CD4-positive, alpha-beta T cell (primary cell): ENCODE results near the gene RNF223. TPM values are rescaled to one million over a fixed set of nuclear protein-coding genes. Genes with fewer than 3 reads are reported as not detected.

Experiments
- ATAC-seq: fragments of 200-7000 bp; cut with Tn5 transposase; one replicate; pipeline ENCODE4 v1.10.0; 2022; ENCODE audit warnings: mild to moderate bottlenecking; ENCODE audit not compliant: poor library complexity
- CTCF ChIA-PET: fragments of 350-600 bp; sonication (Branson Sonifier 250); formaldehyde crosslinking; loops from one replicate; lab custom pipeline; 2021; ENCODE audit warnings: antibody characterized with exemption, inconsistent platforms; lab: Charles Lee
- POLR2A ChIA-PET: fragments of 350-600 bp; sonication (Branson Sonifier 250); formaldehyde crosslinking; loops from one replicate; lab custom pipeline; 2021; ENCODE audit warnings: antibody characterized with exemption, inconsistent platforms; lab: Charles Lee
- DNase-seq, 14 experiments: peaks; one replicate each; pipeline ENCODE4 v3.0.0-alpha.2; 2013 to 2020; ENCODE audit warnings: mixed read lengths in 2 of 14
- H3K27ac ChIP-seq, 2 donors: one replicate each; pipeline versions ENCODE4 v1.5.1 to v1.7.0; 2013; ENCODE audit warnings: low read length in 2 of 2, low read depth in 1 of 2, mild to moderate bottlenecking in 1 of 2
- H3K27me3 ChIP-seq, 2 experiments: 1 replicate in 1 of 2; 2 replicates in 1 of 2; pipeline versions ENCODE4 v1.6.1 to v1.7.0; 2013; ENCODE audit warnings: low read length in 2 of 2, control low read depth in 1 of 2, mild to moderate bottlenecking in 1 of 2, moderate library complexity in 1 of 2; ENCODE audit not compliant: insufficient read depth in 2 of 2, control insufficient read depth in 1 of 2
- H3K36me3 ChIP-seq: one replicate; pipeline ENCODE4 v1.6.1; 2013; ENCODE audit warnings: low read length, control low read depth; ENCODE audit not compliant: insufficient read depth
- H3K4me1 ChIP-seq: one replicate; pipeline ENCODE4 v1.6.1; 2013; ENCODE audit warnings: low read length, control low read depth; ENCODE audit not compliant: insufficient read depth
- H3K4me3 ChIP-seq: one replicate; pipeline ENCODE4 v1.5.1; 2013; ENCODE audit warnings: mild to moderate bottlenecking, low read length, moderate library complexity
- H3K9me3 ChIP-seq, 2 experiments: 1 replicate in 1 of 2; 2 replicates in 1 of 2; pipeline versions ENCODE4 v1.6.1 to v1.7.0; 2013; ENCODE audit warnings: low read length in 2 of 2, mild to moderate bottlenecking in 2 of 2, control low read depth in 1 of 2, moderate library complexity in 1 of 2; ENCODE audit not compliant: control insufficient read depth in 1 of 2, insufficient read depth in 1 of 2
- H3K27ac Mint-ChIP-seq: one replicate; pipeline ENCODE4 v1.8.0; 2020; ENCODE audit warnings: mixed read lengths
- H3K27me3 Mint-ChIP-seq: one replicate; pipeline ENCODE4 v1.8.0; 2021; ENCODE audit warnings: mixed read lengths
- H3K36me3 Mint-ChIP-seq: one replicate; pipeline ENCODE4 v1.8.0; 2021; ENCODE audit warnings: low read depth, mixed read lengths
- H3K4me1 Mint-ChIP-seq: one replicate; pipeline ENCODE4 v1.8.0; 2021; ENCODE audit warnings: low read depth, mixed read lengths
- H3K4me3 Mint-ChIP-seq: one replicate; pipeline ENCODE4 v1.8.0; 2020; ENCODE audit warnings: mild to moderate bottlenecking, mixed read lengths
- H3K9me3 Mint-ChIP-seq: one replicate; pipeline ENCODE4 v1.8.0; 2020; ENCODE audit warnings: mixed read lengths
- CTCF ChIP-seq: fragments of 200-600 bp; IDR thresholded peaks from one replicate; pipeline ENCODE4 v1.8.0; 2022; ENCODE audit warnings: antibody characterized with exemption, mild to moderate bottlenecking
- intact Hi-C, 2 experiments: fragments of 100-400 bp; cut with DNase I in 1 of 2; cut with micrococcal nuclease in 1 of 2; formaldehyde crosslinking; loops; one replicate each; pipeline versions ENCODE4 v1.15.1 to v1.9.0; 2023 to 2025; cut with DNase I, micrococcal nuclease
- total RNA-seq, 174 experiments: library from RNA in 2 of 174; stranded (reverse) in 2 of 174; gene quantifications; one replicate each; pipeline ENCODE4 v1.2.3 and lab custom pipeline; 2021 to 2026

Gene RNF223
- total RNA-seq, 2 experiments from 2014 or later, result not detected

- no peak overlapping the region for H3K4me3 ChIP-seq
- Mint-ChIP-seq H3K36me3 (no peaks in the 10 kb centered on the region), H3K9me3 (no peaks in the 10 kb centered on the region), H3K4me1 (no peaks in the 10 kb centered on the region), H3K27me3 (peaks cover 6% of the 10 kb centered on the region), H3K4me3 (peak overlapping the region; percentile 38), H3K27ac (no peak overlapping the region)
- peaks cover 18% of the 10 kb centered on the region for H3K4me1 ChIP-seq
- intact Hi-C loops, result no loop called here
- CTCF ChIA-PET, result no interaction called here
- POLR2A ChIA-PET, result no interaction called here
- no peaks in the 10 kb centered on the region for H3K36me3 ChIP-seq
- H3K9me3 ChIP-seq, result peaks cover 0 to 15% of the 10 kb centered on the region in 2 experiments
- no peak for TF ChIP-seq CTCF
- DNase-seq (no peak), ATAC-seq (no peak)
- peaks cover 16 to 21% of the 10 kb centered on the region in 2 experiments for H3K27me3 ChIP-seq
- H3K27ac ChIP-seq, result no peak overlapping the region
These were observed 2.4 kb downstream of the RNF223 start for GRCh38 chr1:1071486-1072298.

- peak in 3 of 14 experiments; percentile 12 to 68 (median 53) for DNase-seq
- H3K27me3 Mint-ChIP-seq, result peaks cover 6% of the 10 kb centered on the region
- Histone ChIP-seq H3K4me1 (peaks cover 18% of the 10 kb centered on the region), H3K4me3 (no peak overlapping the region), H3K27me3 (peaks cover 13 to 16% of the 10 kb centered on the region in 2 experiments), H3K27ac (no peak overlapping the region), H3K36me3 (no peaks in the 10 kb centered on the region), H3K9me3 (peaks cover 0 to 12% of the 10 kb centered on the region in 2 experiments)
- POLR2A ChIA-PET, result no interaction called here
- intact Hi-C loops, result loop anchor here (1.0 to 10.0 kb wide), 5 partner anchors 29 to 165 kb away; partner anchors contain the start of gene C1orf159 (in 1 of the 2)
- CTCF ChIA-PET, result no interaction called here
- peak overlapping the region; percentile 63 for H3K4me3 Mint-ChIP-seq
- no peaks in the 10 kb centered on the region for H3K36me3 Mint-ChIP-seq
- H3K9me3 Mint-ChIP-seq, result no peaks in the 10 kb centered on the region
- no peak for TF ChIP-seq CTCF
- H3K27ac Mint-ChIP-seq, result no peak overlapping the region
- no peak for ATAC-seq
- no peaks in the 10 kb centered on the region for H3K4me1 Mint-ChIP-seq
These were observed 4.1 kb downstream of the RNF223 start for GRCh38 chr1:1069711-1070676.

GRCh38 chr1:1069056-1069710 lies 4.9 kb downstream of the RNF223 start:
- peak overlapping the region; percentile 78 for H3K27ac Mint-ChIP-seq
- DNase-seq (peak; percentile 86 to 97 (median 92)), ATAC-seq (peak; percentile 69)
- Histone ChIP-seq H3K4me3 (peak overlapping the region; percentile 61), H3K36me3 (no peaks in the 10 kb centered on the region), H3K27me3 (peaks cover 9 to 11% of the 10 kb centered on the region in 2 experiments), H3K4me1 (peaks cover 22% of the 10 kb centered on the region), H3K27ac (peak overlapping the region in 1 of 2 donors; percentile 41), H3K9me3 (peaks cover 0 to 9% of the 10 kb centered on the region in 2 experiments)
- ChIA-PET CTCF (no interaction called here), POLR2A (no interaction called here)
- H3K4me3 Mint-ChIP-seq, result peak overlapping the region; percentile 87
- intact Hi-C loops, result loop anchor here (1.0 to 10.0 kb wide), 5 partner anchors 28 to 164 kb away; partner anchors contain the start of gene C1orf159 (in 1 of the 2)
- no peak for TF ChIP-seq CTCF
- H3K9me3 Mint-ChIP-seq, result no peaks in the 10 kb centered on the region
- H3K4me1 Mint-ChIP-seq, result no peaks in the 10 kb centered on the region
- peaks cover under 1% of the 10 kb centered on the region for H3K27me3 Mint-ChIP-seq
- no peaks in the 10 kb centered on the region for H3K36me3 Mint-ChIP-seq
